Gastrocnemius medialis (tissue), 4 donors: ENCODE measurements around the gene HAPSTR1.

Experiments used
- CTCF ChIP-seq, 5 experiments: fragments of 450-650 bp in 3 of 5; fragments of 200-600 bp in 2 of 5; sonication (generic) in 2 of 5; IDR thresholded peaks in 4 of 5; conservative IDR thresholded peaks in 1 of 5; 1 replicate in 4 of 5; 2 replicates in 1 of 5; pipeline ENCODE4 v1.5.1; 2016 to 2019; ENCODE audit warnings: antibody characterized with exemption in 5 of 5, mild to moderate bottlenecking in 3 of 5, moderate library complexity in 3 of 5
- POLR2A ChIP-seq, 2 donors: fragments of 450-650 bp; IDR thresholded peaks; one replicate each; pipeline ENCODE4 v1.6.1; 2017; ENCODE audit warnings: antibody characterized with exemption in 2 of 2, mild to moderate bottlenecking in 2 of 2, moderate library complexity in 2 of 2

DNA sequence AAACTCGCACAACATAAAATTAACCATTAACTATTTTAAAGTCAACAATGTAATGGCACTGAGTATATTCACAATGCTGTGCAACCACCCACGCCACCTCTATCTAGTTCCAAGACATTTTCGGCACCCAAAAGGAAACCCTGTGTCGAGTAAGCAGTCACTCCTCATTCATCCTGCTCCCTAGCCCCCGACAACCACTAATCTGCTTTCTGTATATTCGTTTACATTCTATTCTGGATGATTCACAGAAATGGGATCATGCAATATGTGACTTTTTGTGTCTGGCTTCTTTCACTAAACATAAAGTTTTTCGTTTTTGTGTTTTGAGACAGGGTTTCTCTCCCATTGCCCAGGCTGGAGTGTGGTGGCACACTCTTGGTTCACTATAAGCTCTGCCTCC, 42.2 kb upstream of the HAPSTR1 start:
- no peak for TF ChIP-seq CTCF (IDR thresholded peaks at IDR 0.05 in 4 of 5, conservative IDR thresholded peaks at IDR 0.05 in 1 of 5)
- TF ChIP-seq POLR2A (IDR thresholded peaks at IDR 0.05), result no peak
